HCT116 (cell line): Measurements from ENCODE around the gene SLC2A9. TPM values are rescaled to one million over a fixed set of nuclear protein-coding genes. Genes with fewer than 3 reads are reported as not detected.

Source experiments
- ATAC-seq: fragments of 200-7000 bp; cut with Tn5 transposase; 2 replicates; pipeline ENCODE4 v1.9.1; 2020; ENCODE audit warnings: mild to moderate bottlenecking, moderate library complexity
- BruUV-seq: library from RNA; stranded (reverse); fragments of 400-500 nt; replicated peaks from 2 replicates; lab custom pipeline; 2021; lab: Mats Ljungman, UMichigan
- CTCF ChIA-PET: fragments of 300-600 bp; sonication (Branson Sonifier 250); formaldehyde crosslinking; loops from one replicate; lab custom pipeline; 2021; ENCODE audit warnings: antibody characterized with exemption; lab: Charles Lee
- POLR2A ChIA-PET: fragments of 300-600, 350-600 bp; sonication (Branson Sonifier 250); formaldehyde crosslinking; loops from one replicate; lab custom pipeline; 2021; ENCODE audit warnings: antibody characterized with exemption; lab: Charles Lee
- RAD21 ChIA-PET, 2 experiments: fragments of 300-600 bp; sonication (Branson Sonifier 250); formaldehyde crosslinking; loops; one replicate each; lab custom pipeline; 2023; ENCODE audit warnings: low total read pairs in 2 of 2; ENCODE audit not compliant: uncharacterized antibody in 2 of 2, unreplicated experiment in 2 of 2, low non-redundant PET in 1 of 2; lab: Charles Lee
- DNase-seq: peaks from one replicate; pipeline ENCODE4 v3.0.0-alpha.2; 2010; ENCODE audit warnings: low read depth, low spot score
- H2AFZ ChIP-seq: fragments of 200-600 bp; shearing (Covaris generic), sonication (generic); 2 replicates; pipeline ENCODE4 v1.6.1; 2017; ENCODE audit warnings: low read depth, mixed run types, mixed read lengths, antibody characterized with exemption, low read length; ENCODE audit not compliant: poor library complexity, severe bottlenecking
- H3K27ac ChIP-seq: 2 replicates; pipeline ENCODE4 v1.5.1; 2012; ENCODE audit warnings: low read depth, low read length
- H3K27me3 ChIP-seq: fragments of 200-600 bp; sonication (generic); 2 replicates; pipeline ENCODE4 v1.6.1; 2016; ENCODE audit warnings: mixed run types, low read length, mixed read lengths; ENCODE audit not compliant: insufficient read depth
- H3K36me3 ChIP-seq, 2 experiments: fragments of 200-500 bp in 1 of 2; fragments of 200-600 bp in 1 of 2; sonication (Bioruptor generic) in 1 of 2; sonication (generic) in 1 of 2; 2 replicates each; pipeline versions ENCODE4 v1.5.1 to v1.6.1; 2014 to 2016; ENCODE audit warnings: low read length in 2 of 2, inconsistent platforms in 1 of 2, mixed read lengths in 1 of 2, mixed run types in 1 of 2; ENCODE audit not compliant: insufficient read depth in 2 of 2, control insufficient read depth in 1 of 2
- H3K4me1 ChIP-seq, 2 experiments: fragments of 200-600 bp in 1 of 2; sonication (generic) in 1 of 2; 2 replicates each; pipeline versions ENCODE4 v1.5.1 to v1.6.1; 2012 to 2017; ENCODE audit warnings: low read length in 2 of 2, inconsistent platforms in 1 of 2, mild to moderate bottlenecking in 1 of 2, mixed read lengths in 1 of 2, mixed run types in 1 of 2, moderate library complexity in 1 of 2; ENCODE audit not compliant: insufficient read depth in 2 of 2, control insufficient read depth in 1 of 2
- H3K4me2 ChIP-seq: fragments of 200-600 bp; sonication (generic); 2 replicates; pipeline ENCODE4 v1.6.1; 2017; ENCODE audit warnings: mixed run types, low read length, mixed read lengths
- H3K4me3 ChIP-seq, 2 experiments: fragments of 200-600 bp in 1 of 2; sonication (generic) in 1 of 2; replicated peaks in 1 of 2; 2 replicates each; pipeline ENCODE4 v1.5.1; 2011 to 2016; ENCODE audit warnings: low read length in 2 of 2, control low read depth in 1 of 2, low read depth in 1 of 2, mild to moderate bottlenecking in 1 of 2, mixed read lengths in 1 of 2, mixed run types in 1 of 2
- H3K79me2 ChIP-seq: fragments of 200-600 bp; sonication (generic); 2 replicates; pipeline ENCODE4 v1.6.1; 2017; ENCODE audit warnings: mild to moderate bottlenecking, mixed run types, low read length, moderate library complexity, mixed read lengths; ENCODE audit not compliant: insufficient read depth
- H3K9ac ChIP-seq: fragments of 200-600 bp; sonication (generic); 2 replicates; pipeline ENCODE4 v1.6.1; 2016; ENCODE audit warnings: low read length, mixed read lengths
- H3K9me2 ChIP-seq: fragments of 200-600 bp; sonication (generic), shearing (Covaris generic); 2 replicates; pipeline ENCODE4 v1.6.1; 2017; ENCODE audit warnings: mixed run types, mild to moderate bottlenecking, moderate library complexity; ENCODE audit not compliant: insufficient read depth
- H3K9me3 ChIP-seq, 2 experiments: fragments of 200-500 bp in 1 of 2; fragments of 200-600 bp in 1 of 2; sonication (Bioruptor generic) in 1 of 2; sonication (generic) in 1 of 2; 2 replicates each; pipeline ENCODE4 v1.6.1; 2014 to 2017; ENCODE audit warnings: low read length in 2 of 2, mixed read lengths in 2 of 2, inconsistent platforms in 1 of 2, low read depth in 1 of 2, mild to moderate bottlenecking in 1 of 2, mixed run types in 1 of 2, moderate library complexity in 1 of 2; ENCODE audit not compliant: control insufficient read depth in 1 of 2, insufficient read depth in 1 of 2
- H4K20me1 ChIP-seq: fragments of 200-600 bp; sonication (generic), shearing (Covaris generic); 2 replicates; pipeline ENCODE4 v1.6.1; 2017; ENCODE audit warnings: mixed run types, mild to moderate bottlenecking, moderate library complexity; ENCODE audit not compliant: insufficient read depth
- CEBPB ChIP-seq: IDR thresholded peaks from 2 replicates; pipeline ENCODE4 v1.6.1; 2012; ENCODE audit warnings: low read depth
- EGR1 ChIP-seq: IDR thresholded peaks from 2 replicates; pipeline ENCODE4 v1.6.1; 2012; ENCODE audit warnings: low read depth
- ELF1 ChIP-seq: IDR thresholded peaks from 2 replicates; pipeline ENCODE4 v1.6.1; 2012; ENCODE audit warnings: low read depth, borderline replicate concordance
- EZH2 ChIP-seq: fragments of 200-600 bp; sonication (generic); IDR thresholded peaks from 2 replicates; pipeline ENCODE4 v1.6.1; 2017; ENCODE audit warnings: antibody characterized with exemption, mixed run types
- FOSL1 ChIP-seq: IDR thresholded peaks from 2 replicates; pipeline ENCODE4 v1.6.1; 2012; ENCODE audit warnings: low read depth
- JUND ChIP-seq: IDR thresholded peaks from 2 replicates; pipeline ENCODE4 v1.6.1; 2012
- POLR2A ChIP-seq: IDR thresholded peaks from 2 replicates; pipeline ENCODE4 v1.7.0; 2011; ENCODE audit warnings: borderline replicate concordance; ENCODE audit not compliant: insufficient read depth, insufficient read length; ENCODE audit errors: extremely low read depth
- POLR2AphosphoS5 ChIP-seq: IDR thresholded peaks from 2 replicates; pipeline ENCODE4 v1.6.1; 2011; ENCODE audit warnings: mild to moderate bottlenecking, low read depth, low read length, moderate library complexity
- SIN3A ChIP-seq: IDR thresholded peaks from 2 replicates; pipeline ENCODE4 v1.6.1; 2012; ENCODE audit warnings: low read depth
- SP1 ChIP-seq: IDR thresholded peaks from 2 replicates; pipeline ENCODE4 v1.6.1; 2012; ENCODE audit warnings: low read depth
- SRF ChIP-seq: IDR thresholded peaks from 2 replicates; pipeline ENCODE4 v1.6.1; 2012; ENCODE audit warnings: low read depth
- YY1 ChIP-seq: IDR thresholded peaks from 2 replicates; pipeline ENCODE4 v1.6.1; 2011; ENCODE audit warnings: low read length, low read depth, moderate library complexity, mild to moderate bottlenecking; ENCODE audit not compliant: insufficient replicate concordance; ENCODE audit errors: extremely low read depth
- ZFX ChIP-seq: fragments of 450-650 bp; IDR thresholded peaks from 2 replicates; pipeline ENCODE4 v1.6.1; 2017
- ZNF274 ChIP-seq: fragments of 200-500 bp; sonication (Bioruptor generic); IDR thresholded peaks from 2 replicates; pipeline ENCODE4 v1.6.1; 2014; ENCODE audit warnings: mild to moderate bottlenecking, low read depth, low read length, inconsistent platforms
- intact Hi-C: fragments of 100-400 bp; cut with micrococcal nuclease; formaldehyde crosslinking; loops from 2 replicates; pipeline ENCODE4 v1.10.0; 2022
- total RNA-seq: library from RNA; stranded (reverse); gene quantifications from one replicate; pipeline ENCODE4 v1.2.1, GENCODE V29; 2021; ENCODE audit not compliant: unreplicated experiment
- TF ChIP-seq, protein P1 (sequence below), 3 experiments: fragments of 200-600 bp in 1 of 3; sonication (generic) in 1 of 3; IDR thresholded peaks in 2 of 3; conservative IDR thresholded peaks in 1 of 3; 2 replicates each; pipeline ENCODE4 v1.5.1; 2012 to 2017; ENCODE audit warnings: low read depth in 2 of 3, low read length in 2 of 3, antibody characterized with exemption in 1 of 3, borderline replicate concordance in 1 of 3, control low read depth in 1 of 3, mild to moderate bottlenecking in 1 of 3, mixed read lengths in 1 of 3, mixed run types in 1 of 3, moderate library complexity in 1 of 3; ENCODE audit not compliant: insufficient read depth in 1 of 3
- TF ChIP-seq, protein P2 (sequence below): IDR thresholded peaks from 2 replicates; pipeline ENCODE4 v1.6.1; 2012
- TF ChIP-seq, protein P3 (sequence below): IDR thresholded peaks from 2 replicates; pipeline ENCODE4 v1.6.1; 2011; ENCODE audit warnings: mild to moderate bottlenecking, low read length, moderate library complexity; ENCODE audit not compliant: insufficient replicate concordance; ENCODE audit errors: extremely low read depth
- TF ChIP-seq, protein P4 (sequence below): IDR thresholded peaks from 2 replicates; pipeline ENCODE4 v1.6.1; 2012
- TF ChIP-seq, protein P5 (sequence below): IDR thresholded peaks from 2 replicates; pipeline ENCODE4 v1.6.1; 2012; ENCODE audit warnings: low read depth

Gene SLC2A9
- total RNA-seq, 1 experiment from 2014 or later: 2.2 TPM

DNA sequence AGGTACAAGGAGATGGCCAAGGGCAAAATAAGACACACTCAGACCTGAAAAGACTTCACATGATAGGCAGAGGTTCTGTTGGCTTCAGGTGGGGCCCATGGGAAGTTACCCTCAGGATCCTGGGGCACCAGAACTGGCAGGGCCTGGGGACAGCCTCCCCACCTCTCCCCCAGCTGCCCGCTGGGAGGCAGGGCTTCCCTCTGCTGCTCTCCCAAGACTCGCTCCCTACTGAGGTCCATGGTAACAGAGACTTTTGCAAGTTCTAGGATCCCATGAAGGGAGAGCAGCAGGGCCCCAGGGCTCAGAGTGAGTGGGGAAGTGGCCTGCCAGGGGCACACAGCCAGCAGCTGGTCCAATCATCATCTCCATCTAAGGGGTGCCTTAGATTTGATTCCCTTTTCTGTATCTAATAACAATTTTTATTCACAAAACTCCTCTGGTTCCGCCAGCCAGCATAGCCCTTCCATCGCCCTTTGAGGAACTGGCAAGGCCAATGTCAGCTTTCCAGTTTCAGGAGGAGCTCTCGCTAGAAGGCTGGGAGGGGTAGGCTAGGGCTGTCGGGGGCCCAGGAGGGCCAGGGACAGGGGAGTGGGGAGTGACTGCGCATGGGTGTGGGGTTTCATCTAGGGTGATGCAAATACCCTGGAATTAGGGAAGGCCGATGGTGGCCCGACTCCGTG, 78.2 kb downstream of the SLC2A9 start (continued):
- TF ChIP-seq, protein P1, sequence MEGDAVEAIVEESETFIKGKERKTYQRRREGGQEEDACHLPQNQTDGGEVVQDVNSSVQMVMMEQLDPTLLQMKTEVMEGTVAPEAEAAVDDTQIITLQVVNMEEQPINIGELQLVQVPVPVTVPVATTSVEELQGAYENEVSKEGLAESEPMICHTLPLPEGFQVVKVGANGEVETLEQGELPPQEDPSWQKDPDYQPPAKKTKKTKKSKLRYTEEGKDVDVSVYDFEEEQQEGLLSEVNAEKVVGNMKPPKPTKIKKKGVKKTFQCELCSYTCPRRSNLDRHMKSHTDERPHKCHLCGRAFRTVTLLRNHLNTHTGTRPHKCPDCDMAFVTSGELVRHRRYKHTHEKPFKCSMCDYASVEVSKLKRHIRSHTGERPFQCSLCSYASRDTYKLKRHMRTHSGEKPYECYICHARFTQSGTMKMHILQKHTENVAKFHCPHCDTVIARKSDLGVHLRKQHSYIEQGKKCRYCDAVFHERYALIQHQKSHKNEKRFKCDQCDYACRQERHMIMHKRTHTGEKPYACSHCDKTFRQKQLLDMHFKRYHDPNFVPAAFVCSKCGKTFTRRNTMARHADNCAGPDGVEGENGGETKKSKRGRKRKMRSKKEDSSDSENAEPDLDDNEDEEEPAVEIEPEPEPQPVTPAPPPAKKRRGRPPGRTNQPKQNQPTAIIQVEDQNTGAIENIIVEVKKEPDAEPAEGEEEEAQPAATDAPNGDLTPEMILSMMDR (IDR thresholded peaks at IDR 0.05 in 2 of 3, conservative IDR thresholded peaks at IDR 0.05 in 1 of 3; ENCODE audit: borderline replicate concordance in 1 of 3, insufficient read depth in 1 of 3, low read depth in 2 of 3, low read length in 2 of 3): no peak
- TF ChIP-seq ELF1: no peak

DNA sequence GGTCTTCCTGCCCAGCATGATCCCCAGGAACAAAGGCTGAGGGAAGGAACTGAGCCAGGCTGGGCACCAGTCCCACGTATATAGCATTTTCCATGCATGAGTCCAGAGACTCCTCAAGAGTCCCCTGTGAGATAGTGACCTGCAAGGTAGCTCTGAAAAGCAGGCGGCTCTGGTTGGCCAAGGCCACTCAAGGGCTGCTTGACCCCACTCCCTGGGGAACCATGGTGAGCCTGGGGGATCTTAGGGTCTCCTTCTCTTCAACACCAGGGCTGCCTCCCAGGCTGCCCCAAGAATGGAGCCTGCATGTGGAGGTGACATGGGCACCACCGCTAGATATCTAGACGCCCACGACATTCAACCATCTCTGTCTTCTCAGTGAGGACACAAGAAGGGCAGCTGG, 79.2 kb downstream of the SLC2A9 start:
- Histone ChIP-seq H2AFZ (no peak overlapping the region), H3K4me3 (no peak overlapping the region), H3K27ac (no peak overlapping the region), H3K9me2 (no peaks in the 10 kb centered on the region), H3K79me2 (no peaks in the 10 kb centered on the region), H3K4me1 (peaks cover 0 to 13% of the 10 kb centered on the region in 2 experiments; a peak in 1 of 4 replicates), H3K36me3 (no peaks in the 10 kb centered on the region), H3K9ac (no peak overlapping the region), H3K9me3 (no peaks in the 10 kb centered on the region), H3K27me3 (no peaks in the 10 kb centered on the region), H3K4me2 (no peak overlapping the region), H4K20me1 (no peaks in the 10 kb centered on the region)
- ChIA-PET CTCF (no interaction called here), POLR2A (no interaction called here), RAD21 (no interaction called here)
- ATAC-seq: no peak
- no TSS peak for BruUV-seq
- intact Hi-C loops: no loop called here
- DNase-seq: no peak
- TF ChIP-seq JUND: no peak
- TF ChIP-seq, protein P2, sequence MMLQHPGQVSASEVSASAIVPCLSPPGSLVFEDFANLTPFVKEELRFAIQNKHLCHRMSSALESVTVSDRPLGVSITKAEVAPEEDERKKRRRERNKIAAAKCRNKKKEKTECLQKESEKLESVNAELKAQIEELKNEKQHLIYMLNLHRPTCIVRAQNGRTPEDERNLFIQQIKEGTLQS: no peak
- TF ChIP-seq FOSL1: no peak
- TF ChIP-seq POLR2AphosphoS5: no peak
- no peak for TF ChIP-seq YY1
- TF ChIP-seq EGR1: no peak
- TF ChIP-seq, protein P3, sequence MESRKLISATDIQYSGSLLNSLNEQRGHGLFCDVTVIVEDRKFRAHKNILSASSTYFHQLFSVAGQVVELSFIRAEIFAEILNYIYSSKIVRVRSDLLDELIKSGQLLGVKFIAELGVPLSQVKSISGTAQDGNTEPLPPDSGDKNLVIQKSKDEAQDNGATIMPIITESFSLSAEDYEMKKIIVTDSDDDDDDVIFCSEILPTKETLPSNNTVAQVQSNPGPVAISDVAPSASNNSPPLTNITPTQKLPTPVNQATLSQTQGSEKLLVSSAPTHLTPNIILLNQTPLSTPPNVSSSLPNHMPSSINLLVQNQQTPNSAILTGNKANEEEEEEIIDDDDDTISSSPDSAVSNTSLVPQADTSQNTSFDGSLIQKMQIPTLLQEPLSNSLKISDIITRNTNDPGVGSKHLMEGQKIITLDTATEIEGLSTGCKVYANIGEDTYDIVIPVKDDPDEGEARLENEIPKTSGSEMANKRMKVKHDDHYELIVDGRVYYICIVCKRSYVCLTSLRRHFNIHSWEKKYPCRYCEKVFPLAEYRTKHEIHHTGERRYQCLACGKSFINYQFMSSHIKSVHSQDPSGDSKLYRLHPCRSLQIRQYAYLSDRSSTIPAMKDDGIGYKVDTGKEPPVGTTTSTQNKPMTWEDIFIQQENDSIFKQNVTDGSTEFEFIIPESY: no peak
- TF ChIP-seq ZFX: no peak
- TF ChIP-seq ZNF274: no peak
- TF ChIP-seq SRF: no peak
- TF ChIP-seq POLR2A: no peak
- TF ChIP-seq, protein P4, sequence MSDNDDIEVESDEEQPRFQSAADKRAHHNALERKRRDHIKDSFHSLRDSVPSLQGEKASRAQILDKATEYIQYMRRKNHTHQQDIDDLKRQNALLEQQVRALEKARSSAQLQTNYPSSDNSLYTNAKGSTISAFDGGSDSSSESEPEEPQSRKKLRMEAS: no peak
- TF ChIP-seq, protein P5, sequence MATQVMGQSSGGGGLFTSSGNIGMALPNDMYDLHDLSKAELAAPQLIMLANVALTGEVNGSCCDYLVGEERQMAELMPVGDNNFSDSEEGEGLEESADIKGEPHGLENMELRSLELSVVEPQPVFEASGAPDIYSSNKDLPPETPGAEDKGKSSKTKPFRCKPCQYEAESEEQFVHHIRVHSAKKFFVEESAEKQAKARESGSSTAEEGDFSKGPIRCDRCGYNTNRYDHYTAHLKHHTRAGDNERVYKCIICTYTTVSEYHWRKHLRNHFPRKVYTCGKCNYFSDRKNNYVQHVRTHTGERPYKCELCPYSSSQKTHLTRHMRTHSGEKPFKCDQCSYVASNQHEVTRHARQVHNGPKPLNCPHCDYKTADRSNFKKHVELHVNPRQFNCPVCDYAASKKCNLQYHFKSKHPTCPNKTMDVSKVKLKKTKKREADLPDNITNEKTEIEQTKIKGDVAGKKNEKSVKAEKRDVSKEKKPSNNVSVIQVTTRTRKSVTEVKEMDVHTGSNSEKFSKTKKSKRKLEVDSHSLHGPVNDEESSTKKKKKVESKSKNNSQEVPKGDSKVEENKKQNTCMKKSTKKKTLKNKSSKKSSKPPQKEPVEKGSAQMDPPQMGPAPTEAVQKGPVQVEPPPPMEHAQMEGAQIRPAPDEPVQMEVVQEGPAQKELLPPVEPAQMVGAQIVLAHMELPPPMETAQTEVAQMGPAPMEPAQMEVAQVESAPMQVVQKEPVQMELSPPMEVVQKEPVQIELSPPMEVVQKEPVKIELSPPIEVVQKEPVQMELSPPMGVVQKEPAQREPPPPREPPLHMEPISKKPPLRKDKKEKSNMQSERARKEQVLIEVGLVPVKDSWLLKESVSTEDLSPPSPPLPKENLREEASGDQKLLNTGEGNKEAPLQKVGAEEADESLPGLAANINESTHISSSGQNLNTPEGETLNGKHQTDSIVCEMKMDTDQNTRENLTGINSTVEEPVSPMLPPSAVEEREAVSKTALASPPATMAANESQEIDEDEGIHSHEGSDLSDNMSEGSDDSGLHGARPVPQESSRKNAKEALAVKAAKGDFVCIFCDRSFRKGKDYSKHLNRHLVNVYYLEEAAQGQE: no peak
- no peak for TF ChIP-seq CEBPB
- no peak for TF ChIP-seq EZH2
- no peak for TF ChIP-seq SIN3A
- TF ChIP-seq SP1: no peak
